Right atrium auricular region (tissue), 2 donors: Measurements from ENCODE around the gene ENPEP. TPM values are rescaled to one million over a fixed set of nuclear protein-coding genes. Genes with fewer than 3 reads are reported as not detected.
A peak's percentile ranks its signal among the peaks of the same experiment; 100 is the strongest.

ENCODE experiments used
- DNase-seq: peaks from one replicate; pipeline ENCODE4 v3.0.0-alpha.2; 2019; ENCODE audit warnings: low spot score
- H3K27ac ChIP-seq, 2 donors: fragments of 200-600 bp; sonication (generic); 1 replicate in 1 of 2; 2 replicates in 1 of 2; pipeline ENCODE4 v1.5.1; 2016 to 2019
- H3K27me3 ChIP-seq, 2 donors: fragments of 200-600 bp; sonication (generic); one replicate each; pipeline versions ENCODE4 v1.5.1 to v1.6.0; 2017 to 2019
- H3K36me3 ChIP-seq: fragments of 200-600 bp; sonication (generic); one replicate; pipeline ENCODE4 v1.5.1; 2016
- H3K4me1 ChIP-seq, 2 donors: fragments of 200-600 bp; sonication (generic); one replicate each; pipeline versions ENCODE4 v1.5.1 to v1.6.0; 2017 to 2019
- H3K4me3 ChIP-seq, 2 donors: fragments of 200-600 bp; sonication (generic); 1 replicate in 1 of 2; 2 replicates in 1 of 2; pipeline ENCODE4 v1.5.1; 2017 to 2019; ENCODE audit warnings: mild to moderate bottlenecking in 1 of 2, moderate library complexity in 1 of 2
- H3K9me3 ChIP-seq, 2 donors: fragments of 200-600 bp; sonication (generic); one replicate each; pipeline ENCODE4 v1.5.1; 2019
- total RNA-seq, 2 donors: library from RNA; depleted of rRNA; stranded (reverse); fragments of >200 nt; gene quantifications; one replicate each; pipeline ENCODE4 v1.1.0, GENCODE V29; 2016
- TF ChIP-seq, protein P1 (sequence below), 2 donors: fragments of 200-600 bp; sonication (generic); IDR thresholded peaks; one replicate each; pipeline ENCODE4 v1.5.1; 2019; ENCODE audit warnings: antibody characterized with exemption in 2 of 2

ENPEP gene
- total RNA-seq, 2 donors from 2014 or later = 3.3 to 3.5 TPM

DNA sequence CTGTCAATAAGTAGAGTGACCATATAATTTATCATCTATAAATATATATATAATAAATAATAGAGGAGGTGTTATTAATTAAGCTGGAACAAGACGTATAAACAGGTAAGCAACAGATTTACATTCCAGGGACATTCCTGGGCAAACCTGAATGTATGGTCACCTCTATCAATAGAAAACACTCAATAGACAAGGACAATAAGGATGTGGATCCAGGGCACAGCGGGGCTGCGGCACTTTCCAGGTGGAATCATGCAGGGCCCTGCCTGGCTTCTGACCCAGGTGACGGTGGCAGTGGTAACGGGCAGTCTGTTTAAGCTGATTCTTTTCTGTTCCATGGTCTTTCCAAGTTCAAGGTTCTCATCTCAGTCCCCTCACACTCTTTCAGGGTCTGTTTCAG lies 22.5 kb downstream of the ENPEP start:
- Histone ChIP-seq H3K4me1 (peaks cover 0 to 2% of the 10 kb centered on the region in 2 donors), H3K27me3 (no peaks in the 10 kb centered on the region), H3K9me3 (peaks cover 0 to 4% of the 10 kb centered on the region in 2 donors), H3K36me3 (no peaks in the 10 kb centered on the region), H3K27ac (no peak overlapping the region), H3K4me3 (no peak overlapping the region)
- DNase-seq = no peak
- TF ChIP-seq, protein P1, sequence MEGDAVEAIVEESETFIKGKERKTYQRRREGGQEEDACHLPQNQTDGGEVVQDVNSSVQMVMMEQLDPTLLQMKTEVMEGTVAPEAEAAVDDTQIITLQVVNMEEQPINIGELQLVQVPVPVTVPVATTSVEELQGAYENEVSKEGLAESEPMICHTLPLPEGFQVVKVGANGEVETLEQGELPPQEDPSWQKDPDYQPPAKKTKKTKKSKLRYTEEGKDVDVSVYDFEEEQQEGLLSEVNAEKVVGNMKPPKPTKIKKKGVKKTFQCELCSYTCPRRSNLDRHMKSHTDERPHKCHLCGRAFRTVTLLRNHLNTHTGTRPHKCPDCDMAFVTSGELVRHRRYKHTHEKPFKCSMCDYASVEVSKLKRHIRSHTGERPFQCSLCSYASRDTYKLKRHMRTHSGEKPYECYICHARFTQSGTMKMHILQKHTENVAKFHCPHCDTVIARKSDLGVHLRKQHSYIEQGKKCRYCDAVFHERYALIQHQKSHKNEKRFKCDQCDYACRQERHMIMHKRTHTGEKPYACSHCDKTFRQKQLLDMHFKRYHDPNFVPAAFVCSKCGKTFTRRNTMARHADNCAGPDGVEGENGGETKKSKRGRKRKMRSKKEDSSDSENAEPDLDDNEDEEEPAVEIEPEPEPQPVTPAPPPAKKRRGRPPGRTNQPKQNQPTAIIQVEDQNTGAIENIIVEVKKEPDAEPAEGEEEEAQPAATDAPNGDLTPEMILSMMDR (IDR thresholded peaks at IDR 0.05) = no peak

DNA sequence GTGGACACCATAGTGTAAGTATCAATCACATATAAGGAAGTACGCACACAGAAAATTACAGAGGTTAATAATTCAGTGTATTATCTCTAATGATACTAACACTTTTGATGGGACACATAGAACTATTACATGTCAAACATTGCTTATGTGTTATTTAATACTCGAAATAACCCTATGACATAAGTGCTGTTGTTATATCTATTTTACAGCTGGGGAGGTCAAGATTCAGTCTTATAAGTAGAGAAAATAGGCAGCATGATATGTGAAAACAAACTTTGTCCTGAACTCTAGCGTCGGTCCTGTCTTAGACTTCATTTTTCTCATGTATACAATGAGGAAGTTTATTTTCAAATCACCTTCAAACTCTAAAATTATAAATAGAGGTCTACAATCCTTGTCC lies 23.2 kb downstream of the ENPEP start:
- H3K36me3 ChIP-seq = no peaks in the 10 kb centered on the region
- H3K9me3 ChIP-seq = peaks cover 0 to 4% of the 10 kb centered on the region in 2 donors
- no peak for DNase-seq
- H3K4me3 ChIP-seq = no peak overlapping the region
- no peaks in the 10 kb centered on the region for H3K27me3 ChIP-seq
- TF ChIP-seq, protein P1 (IDR thresholded peaks at IDR 0.05) = no peak
- H3K4me1 ChIP-seq = peaks cover 0 to 9% of the 10 kb centered on the region in 2 donors
- H3K27ac ChIP-seq = no peak overlapping the region

DNA sequence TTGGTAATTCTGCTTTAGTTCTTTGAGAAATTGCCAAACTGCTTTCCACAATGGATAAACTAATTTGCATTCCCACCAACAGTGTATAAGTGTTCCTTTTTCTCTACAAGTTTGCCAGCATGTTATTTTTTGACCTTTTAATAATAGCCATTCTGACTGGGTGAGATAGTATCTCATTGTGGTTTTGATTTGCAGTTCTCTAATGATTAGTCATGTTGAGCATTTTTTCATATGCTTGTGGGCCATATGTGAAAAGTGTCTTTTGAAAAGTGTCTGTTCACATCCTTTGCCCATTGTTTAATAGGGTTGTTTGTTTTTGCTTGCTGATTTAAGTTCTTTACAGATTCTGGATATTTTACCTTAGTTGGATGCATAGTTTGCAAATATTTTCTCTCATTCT lies 25.9 kb downstream of the ENPEP start:
- no peak overlapping the region for H3K27ac ChIP-seq
- DNase-seq = no peak
- TF ChIP-seq, protein P1 (IDR thresholded peaks at IDR 0.05) = no peak
- H3K27me3 ChIP-seq = no peaks in the 10 kb centered on the region
- no peak overlapping the region for H3K4me3 ChIP-seq
- H3K36me3 ChIP-seq = no peaks in the 10 kb centered on the region
- peaks cover 0 to 4% of the 10 kb centered on the region in 2 donors for H3K9me3 ChIP-seq
- H3K4me1 ChIP-seq = peaks cover 0 to 11% of the 10 kb centered on the region in 2 donors

DNA sequence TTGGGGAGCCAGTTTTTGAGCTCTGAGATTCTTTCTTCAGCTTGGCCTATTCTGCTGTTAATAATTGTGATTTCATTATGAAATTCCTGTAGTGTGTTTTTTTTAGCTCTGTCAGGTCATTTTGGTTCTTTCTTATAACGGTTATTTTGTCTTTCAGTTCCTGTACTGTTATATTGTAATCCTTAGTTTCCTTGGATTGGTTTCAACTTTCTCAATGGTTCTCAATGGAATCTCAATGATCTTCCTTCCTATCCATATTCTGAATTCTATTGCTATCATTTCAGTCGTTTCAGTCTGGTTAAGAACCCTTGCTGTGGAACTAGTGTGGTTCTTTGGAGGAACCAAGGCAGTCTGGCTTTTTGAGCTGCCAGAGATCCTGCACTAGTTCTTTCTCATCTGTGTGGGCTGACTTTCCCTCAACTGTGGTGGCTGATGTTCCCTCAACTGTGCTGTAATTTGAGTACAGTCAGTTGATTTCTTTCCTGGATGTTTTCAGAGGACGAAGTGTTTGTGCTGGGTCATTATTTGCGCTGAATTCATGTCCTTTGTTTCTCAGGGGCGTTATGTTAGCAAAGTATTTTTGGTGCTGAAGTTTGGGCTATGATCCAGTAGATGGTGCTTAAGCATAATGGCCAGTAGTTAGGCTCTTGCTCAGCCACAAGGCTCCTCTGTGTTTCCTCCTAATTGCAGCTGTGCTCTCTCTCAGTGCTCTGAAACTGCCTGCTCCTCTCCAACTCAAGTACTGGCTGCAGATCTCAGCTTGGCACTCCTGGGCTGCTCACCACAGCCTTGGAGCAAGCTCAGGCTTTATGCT lies 27.5 kb downstream of the ENPEP start:
- H3K4me3 ChIP-seq = no peak overlapping the region
- TF ChIP-seq, protein P1 (IDR thresholded peaks at IDR 0.05) = no peak
- DNase-seq = no peak
- peaks cover 0 to 11% of the 10 kb centered on the region in 2 donors for H3K4me1 ChIP-seq
- H3K27ac ChIP-seq = peak overlapping the region in 1 of 2 donors; percentile 48
- peaks cover 0 to 4% of the 10 kb centered on the region in 2 donors for H3K9me3 ChIP-seq
- no peaks in the 10 kb centered on the region for H3K27me3 ChIP-seq
- no peaks in the 10 kb centered on the region for H3K36me3 ChIP-seq

DNA sequence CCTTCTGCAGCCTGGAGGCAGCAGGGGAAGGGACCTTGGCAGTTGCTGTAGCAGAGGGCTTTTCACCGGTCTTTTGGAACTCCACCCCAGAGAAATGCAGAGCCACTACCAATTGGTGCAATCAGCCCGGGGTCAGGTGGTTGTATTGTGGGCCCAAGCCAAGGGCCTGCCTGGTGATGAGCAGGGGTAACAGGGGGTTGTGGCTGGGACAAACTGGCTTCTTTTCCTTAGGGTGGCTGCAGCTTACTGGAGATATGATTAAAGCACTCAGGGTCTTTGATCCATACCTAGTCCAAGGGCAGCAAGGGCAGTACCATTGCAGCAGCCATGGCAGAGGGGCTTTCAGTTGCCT lies 28.1 kb downstream of the ENPEP start:
- H3K27ac ChIP-seq = no peak overlapping the region
- no peaks in the 10 kb centered on the region for H3K27me3 ChIP-seq
- TF ChIP-seq, protein P1 (IDR thresholded peaks at IDR 0.05) = no peak
- no peak for DNase-seq
- H3K36me3 ChIP-seq = no peaks in the 10 kb centered on the region
- H3K4me1 ChIP-seq = peaks cover 0 to 11% of the 10 kb centered on the region in 2 donors
- H3K4me3 ChIP-seq = no peak overlapping the region
- peaks cover 0 to 4% of the 10 kb centered on the region in 2 donors for H3K9me3 ChIP-seq
